Embryonic facial prominence (tissue), 1 donor: ENCODE results near the gene WDR55.
A peak's percentile ranks its signal among the peaks of the same experiment; 100 is the strongest.
"Not testable (repeated sequence)": the region's sequence is repeated elsewhere in the genome, so short reads cannot be mapped to it uniquely, and the experiment has no call there.

ENCODE experiments used
- DNase-seq: peaks from one replicate; pipeline ENCODE4 v3.0.0-alpha.2; 2016; ENCODE audit errors: extremely low spot score

Gene WDR55

DNA sequence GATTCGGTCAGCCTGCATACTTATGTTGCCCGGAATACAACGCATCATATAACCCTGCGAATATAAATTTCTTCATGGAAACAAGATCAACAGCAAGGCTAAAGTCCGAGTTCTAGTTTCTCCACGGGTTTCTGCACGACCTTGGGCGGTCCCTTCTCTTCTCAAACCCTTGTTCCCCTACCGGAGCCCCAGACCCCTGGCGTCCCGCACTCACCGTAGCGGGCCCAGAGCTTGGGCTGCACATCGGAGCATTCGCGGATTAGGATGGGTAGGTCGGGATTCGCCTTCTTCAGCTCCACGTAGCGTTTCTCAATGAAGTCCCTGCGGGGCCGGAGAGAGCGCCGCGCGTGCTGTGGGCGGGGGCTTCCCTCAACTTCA lies 17.7 kb upstream of the WDR55 start:
- DNase-seq, result no peak

DNA sequence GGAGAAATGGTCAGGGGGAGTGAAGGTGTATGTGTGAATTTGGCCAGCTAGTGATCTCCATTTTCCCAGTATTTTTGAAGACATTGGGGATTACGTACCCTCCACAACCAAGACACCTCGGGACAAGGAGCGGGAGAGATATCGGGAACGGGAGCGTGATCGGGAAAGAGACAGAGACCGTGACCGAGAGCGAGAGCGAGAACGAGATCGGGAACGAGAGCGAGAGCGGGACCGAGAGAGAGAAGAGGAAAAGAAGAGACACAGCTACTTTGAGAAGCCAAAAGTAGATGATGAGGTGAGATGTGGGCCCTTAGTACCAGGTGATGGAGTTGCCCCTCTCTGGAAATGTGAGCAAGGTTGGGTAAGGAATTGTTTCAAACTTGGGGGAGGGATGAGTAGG lies 5.8 kb upstream of the WDR55 start:
- no peak for DNase-seq

DNA sequence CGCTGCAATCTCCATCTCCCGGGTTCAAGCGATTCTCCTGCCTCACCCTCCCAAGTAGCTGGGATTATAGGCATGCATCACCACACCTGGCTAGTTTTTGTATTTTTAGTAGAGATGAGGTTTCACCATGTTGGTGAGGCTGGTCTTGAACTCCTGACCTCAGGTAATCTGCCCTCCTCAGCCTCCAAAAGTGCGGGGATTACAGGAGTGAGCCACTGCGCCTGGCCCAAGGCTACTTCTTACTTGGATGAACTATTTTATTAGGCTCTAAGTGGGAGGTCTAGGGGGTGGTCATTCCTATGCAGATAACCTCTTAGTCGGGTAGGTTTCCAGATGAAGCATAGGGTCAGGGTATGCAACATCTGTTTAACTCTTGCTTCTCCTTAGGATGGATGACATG lies 4.3 kb upstream of the WDR55 start:
- not testable (repeated sequence) for DNase-seq

DNA sequence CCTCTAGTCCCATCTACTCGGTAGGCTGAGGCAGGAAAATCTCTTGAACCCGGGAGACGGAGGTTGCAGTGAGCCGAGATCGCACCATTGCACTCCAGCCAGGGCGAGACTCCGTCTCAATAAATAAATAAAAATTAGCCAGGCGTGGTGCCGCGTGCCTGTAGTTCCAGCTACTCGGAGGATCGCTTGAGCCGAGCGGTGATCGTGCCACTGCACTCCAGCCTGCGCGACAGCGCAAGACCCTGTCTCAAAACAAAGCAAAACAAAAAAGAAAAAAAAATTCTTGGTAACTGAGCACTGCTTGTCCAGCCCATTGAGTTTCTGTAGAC lies 710 bp upstream of the WDR55 start:
- no peak for DNase-seq

DNA sequence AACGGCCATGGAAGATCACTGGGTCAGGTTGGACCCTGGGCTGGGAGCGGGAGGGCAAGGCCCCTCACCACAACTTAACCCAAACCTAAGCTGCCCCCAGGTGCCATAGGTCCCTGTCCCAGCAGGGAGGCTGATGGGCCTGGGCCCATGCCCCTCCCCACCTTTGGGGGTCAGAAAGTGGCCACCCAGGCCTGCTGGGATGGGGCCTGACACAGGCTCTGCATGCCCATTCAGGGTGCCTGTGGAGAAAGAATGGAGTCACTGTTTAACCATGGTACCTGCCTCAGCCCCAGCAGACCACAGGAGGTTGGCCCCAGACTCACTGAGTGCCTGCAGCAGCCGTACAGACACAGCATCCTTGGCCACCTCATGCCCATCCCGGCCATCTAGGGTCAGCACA lies 6.3 kb downstream of the WDR55 start:
- DNase-seq, result not testable (repeated sequence)

DNA sequence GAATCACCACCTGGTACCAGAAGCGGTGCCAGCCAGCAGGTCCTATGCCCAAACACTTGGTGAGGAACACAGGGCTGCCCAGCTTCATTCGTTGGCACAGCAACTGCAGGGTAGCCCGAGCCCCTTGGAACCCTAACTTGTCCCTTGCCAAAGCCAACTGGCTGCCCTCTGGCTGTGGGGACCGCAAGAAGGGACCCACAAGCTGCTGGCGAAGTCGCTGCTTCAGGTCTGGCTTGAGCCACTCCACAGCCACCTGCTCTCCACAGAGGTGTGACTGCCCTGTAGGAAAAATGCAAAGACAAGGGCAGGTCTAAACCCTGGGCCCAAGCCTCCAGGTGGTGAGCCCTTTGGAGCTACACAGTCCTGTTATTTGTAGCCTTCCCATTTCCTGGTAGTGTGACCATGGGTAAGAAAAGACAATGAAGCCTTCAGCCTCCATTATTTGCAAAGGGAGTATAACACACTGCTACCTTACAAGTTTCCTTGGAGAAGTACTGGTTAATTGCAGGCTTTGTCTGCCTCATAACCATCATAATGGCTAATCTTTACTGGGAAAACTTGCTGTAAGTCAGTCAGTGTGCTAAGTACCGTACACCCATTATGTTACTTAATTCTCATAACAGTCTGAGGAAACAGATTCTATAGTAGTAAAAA lies 6.9 kb downstream of the WDR55 start:
- no peak for DNase-seq

DNA sequence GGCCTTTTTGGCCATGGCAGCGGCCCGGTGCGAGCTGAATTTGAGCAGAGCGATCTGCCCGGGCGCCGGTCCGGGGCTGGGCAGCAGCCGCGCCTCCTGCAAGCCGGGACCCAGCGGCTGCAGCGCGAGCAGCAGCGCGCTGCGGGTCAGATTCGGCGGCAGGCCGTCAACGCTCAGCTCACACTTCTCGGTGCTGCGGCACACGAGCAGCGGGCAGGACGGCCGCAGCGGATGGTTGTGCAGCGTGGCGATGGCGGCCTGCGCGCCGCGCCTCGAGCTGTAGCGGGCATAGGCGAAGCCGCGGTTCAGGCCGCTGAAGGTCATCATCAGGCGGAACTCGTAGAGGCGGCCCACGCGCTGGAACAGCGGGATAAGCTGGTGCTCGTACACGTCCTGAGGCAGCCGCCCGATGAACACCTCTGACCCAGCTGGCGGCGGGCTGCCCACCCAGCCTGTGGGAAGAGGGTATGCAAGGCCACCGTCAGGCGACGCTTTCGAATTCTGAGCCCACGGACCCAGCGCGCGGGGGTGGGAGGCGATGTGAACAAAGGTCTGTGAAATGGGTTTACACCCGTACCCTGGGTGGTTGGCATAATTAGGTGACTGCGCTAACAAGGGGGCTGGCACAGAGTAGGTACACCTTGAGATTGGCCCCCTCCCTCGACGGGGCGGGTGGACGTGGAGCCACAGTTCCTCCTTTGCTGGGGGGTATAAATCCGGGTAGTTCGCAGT lies 7.9 kb downstream of the WDR55 start:
- no peak for DNase-seq

DNA sequence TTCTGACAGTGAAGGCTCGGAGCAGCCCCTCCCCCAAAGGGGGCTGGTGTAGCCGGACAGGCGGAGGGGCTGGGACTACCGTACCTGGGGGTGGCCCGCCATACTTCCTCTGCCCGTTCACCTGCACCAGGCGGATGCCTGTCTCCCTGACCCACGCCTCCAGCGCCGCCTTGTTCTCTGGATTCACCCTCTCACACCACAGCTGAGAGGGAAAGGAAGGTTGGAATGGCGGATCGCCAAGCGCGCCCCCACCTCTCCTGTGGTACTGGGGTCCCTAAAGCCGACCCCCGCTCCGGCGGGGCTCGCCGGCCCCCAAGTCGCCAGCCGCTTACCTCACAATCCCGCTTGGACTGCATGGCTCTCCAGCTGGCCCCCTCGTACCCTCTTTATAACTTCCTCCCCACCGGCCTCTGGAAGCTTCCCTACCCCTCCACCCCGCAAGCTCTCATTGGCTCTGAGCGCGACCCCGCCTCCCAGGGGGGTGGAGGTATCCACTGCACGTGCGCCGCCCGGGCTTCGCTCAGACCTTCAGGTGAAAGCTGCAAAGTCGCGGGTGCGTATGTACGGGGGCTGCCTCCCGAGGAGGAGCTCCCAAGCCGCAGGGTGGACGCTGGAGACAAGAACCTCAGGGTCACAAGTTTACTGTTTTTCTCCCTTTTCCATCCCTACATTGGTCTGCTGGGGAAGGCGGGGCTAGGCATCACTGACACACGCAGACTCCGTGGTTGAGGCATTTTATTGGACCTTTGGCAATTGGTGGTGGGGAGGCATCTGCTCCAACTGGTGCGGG lies 8.7 kb downstream of the WDR55 start, which contains the start of gene DND1:
DND1 (minus strand) TSS at position 390 of the 790 bp plus-strand sequence; CDS start at position 356, 34 bp downstream.
- DNase-seq, result no peak

DNA sequence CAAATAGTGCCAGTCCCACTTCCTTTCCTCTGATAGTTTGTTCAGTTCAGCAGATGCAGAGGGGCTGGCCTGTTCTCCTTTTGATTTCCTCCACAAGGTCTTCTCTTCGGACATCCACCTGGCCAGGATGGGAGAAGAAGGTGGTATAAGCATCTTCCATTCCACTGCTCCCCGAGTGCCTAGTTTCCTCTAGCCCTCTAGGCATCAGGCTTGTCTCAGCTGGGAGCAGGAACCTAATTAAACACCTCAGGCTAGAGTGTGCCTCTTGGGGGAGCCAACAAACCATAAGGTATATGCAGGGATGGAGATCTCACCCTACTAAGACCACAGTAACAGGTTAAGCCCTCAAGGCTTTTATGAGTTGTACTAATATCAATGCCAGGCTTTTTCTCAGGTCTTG lies 9.5 kb downstream of the WDR55 start:
- no peak for DNase-seq

DNA sequence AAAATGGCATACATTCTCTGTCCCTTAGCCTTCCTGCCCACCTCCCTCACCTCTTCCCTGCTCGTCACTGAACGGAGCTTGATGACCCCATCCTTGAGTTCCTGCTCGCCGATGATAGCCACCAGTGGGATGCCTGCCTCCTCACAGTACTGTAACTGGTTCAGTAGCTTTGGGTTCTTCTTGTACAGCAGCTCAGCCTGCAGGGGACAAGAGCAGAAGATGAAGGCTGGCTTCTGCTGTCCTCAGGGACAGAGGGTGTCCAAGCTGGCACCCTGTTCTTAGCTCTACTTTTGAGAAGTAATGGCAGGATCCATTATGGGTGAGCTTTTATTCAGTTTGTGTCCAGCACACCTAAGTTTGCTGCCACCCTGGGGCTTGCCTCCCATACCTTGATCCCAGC lies 9.9 kb downstream of the WDR55 start:
- no peak for DNase-seq

DNA sequence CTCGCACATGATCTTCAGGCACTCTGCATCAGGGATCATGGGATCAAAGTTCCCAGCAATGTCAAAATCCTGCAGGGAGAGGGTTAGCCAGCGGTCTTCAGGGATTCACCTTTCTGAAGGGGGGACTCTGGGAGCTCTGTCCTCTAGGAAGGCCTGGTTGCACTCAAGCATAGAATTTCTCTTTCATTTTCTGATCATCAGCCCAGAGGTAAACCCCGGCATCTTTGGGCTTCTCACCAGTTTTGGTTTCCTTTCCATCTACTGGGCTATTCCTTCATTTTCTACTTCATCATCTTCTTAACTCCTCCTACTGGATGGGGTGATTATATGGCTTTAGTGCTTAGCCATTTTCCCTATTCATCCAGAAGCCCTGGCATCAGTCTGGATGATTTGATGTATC lies 13.2 kb downstream of the WDR55 start:
- no peak for DNase-seq

DNA sequence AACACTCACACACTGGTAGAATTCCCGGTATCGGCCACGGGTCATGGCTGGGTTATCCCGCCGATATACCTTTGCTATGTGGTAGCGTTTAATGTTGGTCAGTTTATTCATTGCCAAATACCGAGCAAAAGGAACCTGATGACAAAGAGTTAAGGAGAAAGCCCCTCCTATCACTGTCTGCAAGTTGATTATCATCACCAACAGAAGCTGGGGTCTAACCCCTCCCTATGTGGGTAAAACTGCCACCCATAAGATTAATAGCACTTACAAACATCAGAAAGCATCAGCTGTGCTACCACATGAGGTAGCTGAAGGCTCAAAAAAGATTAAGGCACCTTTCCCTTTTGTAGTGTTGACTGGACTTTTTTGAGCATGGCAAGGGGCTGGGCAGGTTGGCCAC lies 14.3 kb downstream of the WDR55 start:
- no peak for DNase-seq

DNA sequence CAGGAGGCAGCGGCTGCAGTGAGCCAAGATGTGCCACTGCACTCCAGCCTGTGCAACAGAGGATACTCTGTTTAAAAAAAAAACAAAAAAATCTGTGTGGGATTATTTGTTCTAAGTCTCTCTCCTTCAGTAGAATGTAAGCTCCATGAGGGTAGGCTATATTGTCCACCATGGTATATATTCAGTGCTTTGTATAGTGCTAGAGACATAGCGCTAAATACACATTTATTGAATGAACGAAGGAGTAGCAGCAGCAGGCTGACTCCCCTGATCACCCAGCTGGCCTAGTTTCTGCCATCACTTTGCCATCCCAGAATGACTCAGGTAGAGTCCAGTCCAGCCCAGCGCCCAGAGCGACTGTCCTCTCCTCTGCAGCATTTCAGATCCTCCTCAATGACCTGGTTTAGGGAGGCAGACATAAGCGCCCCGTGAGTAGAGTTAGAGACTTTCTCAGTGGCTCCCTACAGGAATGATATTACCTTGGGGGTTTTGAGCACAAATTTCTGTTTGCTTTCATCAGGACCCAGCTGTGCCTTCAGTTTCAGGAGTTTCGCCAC lies 25.8 kb downstream of the WDR55 start:
- no peak for DNase-seq

DNA sequence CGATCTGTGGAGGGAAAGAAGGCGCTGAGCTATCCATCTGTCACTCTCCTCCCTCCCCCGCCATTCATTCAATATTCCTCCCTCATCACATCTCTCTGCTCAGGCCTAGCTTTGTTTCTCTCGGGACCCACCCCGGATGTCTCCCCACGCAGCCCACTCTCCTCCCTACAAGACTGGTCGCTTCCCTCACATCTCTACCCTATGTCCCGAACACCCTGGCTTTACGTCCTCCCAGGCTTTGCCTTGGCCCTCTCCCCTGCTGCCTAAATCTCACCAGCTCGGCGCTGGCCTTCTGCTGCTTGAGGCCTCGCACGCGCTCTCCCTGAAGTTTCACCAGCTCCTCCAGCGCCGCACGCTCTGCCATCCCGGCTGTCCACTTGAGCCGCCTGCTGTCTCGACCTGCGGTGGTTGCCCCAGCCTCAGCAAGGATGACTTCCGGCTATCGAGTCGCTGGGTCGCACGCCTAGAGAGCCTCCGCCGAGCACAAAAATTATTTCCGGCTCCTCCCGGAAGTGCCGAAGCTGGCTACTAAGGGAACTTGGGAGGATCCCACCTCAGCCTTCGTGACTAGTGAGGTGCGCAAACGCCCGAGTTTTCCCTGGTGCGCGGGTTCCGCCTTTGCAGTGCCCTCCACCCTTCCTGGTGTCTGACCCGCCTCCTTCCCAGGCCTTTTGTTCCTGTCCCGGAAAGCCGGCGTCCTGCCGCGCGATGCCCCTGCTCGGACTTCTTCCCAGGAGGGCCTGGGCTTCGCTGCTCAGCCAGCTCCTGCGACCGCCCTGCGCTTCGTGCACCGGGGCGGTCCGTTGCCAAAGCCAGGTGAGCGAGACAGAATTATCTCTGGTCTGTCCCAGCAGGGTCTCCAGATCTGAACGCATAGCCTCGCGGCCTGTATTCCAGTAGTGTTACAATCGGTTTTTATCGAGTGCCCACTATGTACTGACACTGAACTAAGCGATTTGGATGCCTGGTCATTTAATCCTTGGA lies 26.5 kb downstream of the WDR55 start, which contains the start of the genes HARS1 and HARS2:
HARS1 (minus strand) TSS at position 430 of the 984 bp plus-strand sequence; CDS start at position 364, 66 bp downstream.
HARS2 (plus strand) TSS at position 515 of the 984 bp plus-strand sequence; CDS start at position 709, 194 bp downstream.
- peak; percentile 75 for DNase-seq

DNA sequence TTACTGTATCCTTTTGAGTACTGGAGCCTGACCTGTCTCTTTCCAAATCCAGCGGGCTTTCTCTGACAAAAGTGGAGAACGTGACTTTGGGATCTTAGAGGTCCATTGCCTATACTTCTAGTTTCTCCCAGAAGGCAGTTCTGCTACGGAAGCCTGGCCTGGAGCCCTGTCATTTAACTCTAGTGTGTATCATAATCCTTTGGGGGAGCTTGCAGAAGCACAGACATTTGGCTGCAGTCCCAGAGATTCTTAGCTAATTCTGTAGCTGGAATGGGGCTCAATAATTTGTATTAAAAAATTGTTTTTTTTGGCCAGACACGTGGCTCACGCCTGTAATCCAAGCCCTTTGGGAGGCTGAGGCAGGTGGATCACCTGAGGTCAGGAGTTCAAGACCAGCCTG lies 29.6 kb downstream of the WDR55 start:
- DNase-seq, result no peak

DNA sequence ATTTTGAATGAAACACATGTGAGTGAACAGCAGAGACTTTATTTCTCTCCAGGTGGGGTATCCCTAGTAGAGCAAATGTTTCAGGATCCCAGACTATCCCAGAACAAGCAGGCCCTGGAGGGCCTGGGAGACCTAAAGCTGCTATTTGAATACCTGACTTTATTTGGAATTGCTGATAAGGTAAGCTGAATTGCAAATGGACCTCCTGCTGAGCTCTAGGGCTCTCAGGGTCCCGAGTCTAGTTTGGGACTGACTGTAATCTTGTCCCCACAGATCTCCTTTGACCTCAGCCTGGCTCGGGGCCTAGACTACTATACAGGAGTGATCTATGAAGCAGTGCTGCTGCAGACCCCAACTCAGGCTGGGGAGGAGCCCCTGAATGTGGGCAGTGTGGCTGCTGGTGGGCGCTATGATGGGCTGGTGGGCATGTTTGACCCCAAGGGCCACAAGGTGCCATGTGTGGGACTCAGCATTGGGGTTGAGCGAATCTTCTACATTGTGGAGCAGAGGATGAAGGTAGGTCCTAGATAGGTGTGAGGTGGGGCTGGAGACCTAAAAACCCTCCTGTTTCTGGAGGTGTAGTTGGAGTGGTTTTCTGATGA lies 32.3 kb downstream of the WDR55 start:
- DNase-seq, result no peak

DNA sequence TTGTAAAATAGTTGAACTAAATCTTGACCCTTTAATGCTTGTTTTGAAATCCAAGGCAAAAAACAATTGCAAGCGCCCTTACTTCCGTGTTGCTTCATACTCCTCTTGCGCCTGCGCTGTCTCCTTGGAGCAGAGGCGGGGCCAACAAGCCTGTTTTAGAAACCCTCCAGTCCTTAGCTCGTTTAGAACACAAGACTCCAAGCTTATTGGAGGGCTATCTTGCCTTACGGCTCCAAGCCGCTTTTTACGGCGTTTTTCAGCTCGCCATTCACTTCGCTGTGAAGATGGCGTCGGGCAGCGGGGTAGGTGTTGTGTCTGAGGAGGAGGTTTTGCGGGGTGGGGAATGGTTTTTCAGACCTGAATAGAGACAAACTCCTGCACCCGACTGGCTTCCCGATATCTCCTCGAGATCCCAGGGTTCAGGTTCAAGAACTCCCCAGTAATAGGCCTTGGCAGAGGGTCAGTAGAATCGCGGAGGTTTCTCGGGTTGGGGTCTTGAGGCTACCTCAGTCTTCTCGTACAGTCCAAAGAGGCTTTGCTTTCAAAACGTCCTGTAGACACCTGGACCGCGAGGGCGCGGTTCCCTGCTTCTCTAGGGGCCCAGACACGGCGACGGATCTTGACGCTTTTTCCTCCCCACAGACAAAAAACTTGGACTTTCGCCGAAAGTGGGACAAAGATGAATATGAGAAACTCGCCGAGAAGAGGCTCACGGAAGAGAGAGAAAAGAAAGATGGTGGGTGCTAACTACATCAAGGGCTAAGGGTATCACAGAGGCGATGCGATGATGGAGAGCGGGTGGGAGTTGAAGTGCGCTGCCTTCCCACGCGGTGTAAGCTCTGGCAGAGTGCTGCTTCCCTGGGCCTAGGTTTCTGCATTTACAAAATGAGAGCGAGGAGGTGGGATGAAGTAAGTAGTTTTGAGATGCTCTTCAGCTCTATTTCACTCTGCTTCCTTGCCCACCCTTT lies 35.8 kb downstream of the WDR55 start, which contains the start of gene ZMAT2:
ZMAT2 (plus strand) TSS at position 271 of the 968 bp plus-strand sequence; CDS start at position 285, 14 bp downstream.
- peak; percentile 96 for DNase-seq

DNA sequence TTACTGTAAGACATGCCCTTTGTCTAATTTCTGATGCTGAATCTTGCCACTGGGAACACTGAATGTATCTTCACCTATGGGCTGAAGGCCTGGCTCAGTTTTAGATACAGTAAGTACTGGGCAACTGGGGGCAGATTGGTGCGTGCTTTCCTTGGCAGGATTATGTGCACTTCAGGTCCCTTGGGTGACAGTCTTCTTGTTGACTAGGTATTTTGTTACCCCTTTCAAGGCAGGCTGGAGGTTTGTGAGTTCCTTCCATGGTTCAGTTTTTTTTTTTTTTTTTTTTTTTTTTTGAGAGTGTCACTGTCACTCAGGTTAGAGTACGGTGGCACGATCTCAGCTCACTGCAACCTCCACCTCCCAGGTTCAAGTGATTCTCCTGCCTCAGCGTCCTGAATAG lies 43.1 kb downstream of the WDR55 start:
- DNase-seq, result no peak

DNA sequence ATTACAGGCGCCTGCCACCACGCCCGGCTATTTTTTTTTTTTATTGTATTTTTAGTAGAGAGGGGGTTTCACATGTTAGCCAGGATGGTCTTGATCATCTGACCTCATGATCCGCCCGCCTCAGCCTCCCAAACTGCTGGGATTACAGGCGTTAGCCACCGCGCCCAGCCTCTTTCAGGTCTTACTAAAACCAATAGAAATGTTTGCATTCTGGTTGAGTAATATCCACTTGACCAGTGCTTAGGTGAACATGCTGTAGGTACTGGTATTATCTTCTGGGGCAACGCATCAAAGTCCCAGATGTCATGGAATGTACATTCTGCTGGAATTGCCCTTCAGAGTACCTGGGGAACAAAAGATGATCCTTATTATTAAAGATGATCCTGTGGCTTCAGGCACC lies 44.1 kb downstream of the WDR55 start:
- not testable (repeated sequence) for DNase-seq
